Measurements from ENCODE around the gene MYOZ3. TPM values are rescaled to one million over a fixed set of nuclear protein-coding genes. Genes with fewer than 3 reads are reported as not detected.

The MYOZ3 gene
- total and polyA plus RNA-seq, 10 of the 15 experiments (the other 5 are each of a cell fraction or from before 2014, with no cell fraction given): 0.04 to 1.1 (median 0.10) TPM; not detected in 4

- Histone ChIP-seq H3K36me3 (ENCODE audit: control insufficient read depth in 2 of 2, insufficient read depth in 2 of 2, low read length in 1 of 2) (no peaks in the 10 kb centered on the region), H3K4me2 (ENCODE audit: control insufficient read depth, insufficient read depth) (no peak overlapping the region), H3K4me1 (ENCODE audit: control insufficient read depth, insufficient read depth, low read length) (no peaks in the 10 kb centered on the region), H3K27ac (ENCODE audit: control insufficient read depth, insufficient read depth) (no peak overlapping the region), H4K20me1 (ENCODE audit: control insufficient read depth, insufficient read depth) (no peaks in the 10 kb centered on the region), H3K79me2 (ENCODE audit: control insufficient read depth, insufficient read depth, low read length) (no peaks in the 10 kb centered on the region), H3K27me3 (replicated peaks in 1 of 2; ENCODE audit: control insufficient read depth in 2 of 2, insufficient read depth in 2 of 2, low read length in 1 of 2) (no peaks in the 10 kb centered on the region), H2AFZ (ENCODE audit: control insufficient read depth, low read depth, low read length) (no peak overlapping the region), H3K4me3 (no peak overlapping the region), H3K9ac (ENCODE audit: control insufficient read depth, insufficient read depth, low read length) (no peak overlapping the region), H3K9me3 (replicated peaks; ENCODE audit: control insufficient read depth, insufficient read depth, low read length) (no peaks in the 10 kb centered on the region)
- TF ChIP-seq ZNF24 (IDR thresholded peaks at IDR 0.05) (no peak), EGR1 (IDR thresholded peaks at IDR 0.05; ENCODE audit: borderline replicate concordance in 1 of 2, low read depth in 2 of 2, low read length in 2 of 2) (0 out of 3 replicates have a peak, but pooled peaks of 1 of the 2 experiments have one; percentile 5)
- no TSS peak for BruUV-seq (replicated peaks)
- ATAC-seq: no peak
- WGBS (ENCODE audit: insufficient coverage, insufficient replicate concordance, low lambda C conversion rate, missing lambda C conversion rate): 44% methylated on average over 5 of the region's 5 CpGs
- POLR2A ChIA-PET: interaction anchor here (0.7 kb wide), 1 partner anchor 11 kb away, joined by 3 read pairs; no protein-coding TSS in a partner anchor
- SMC1A ChIA-PET (ENCODE audit: uncharacterized antibody, unreplicated experiment): interaction anchor here (1.3 to 2.3 kb wide), 4 partner anchors 10 to 99 kb away, joined by 4 to 7 read pairs (median 5); no protein-coding TSS in a partner anchor
- intact Hi-C loops (cut with micrococcal nuclease; ENCODE audit: unreplicated experiment) (no loop called here), in situ Hi-C loops (cut with MboI) (no loop called here)
- RAD21 ChIA-PET (ENCODE audit: unreplicated experiment): interaction anchor here (0.6 to 1.9 kb wide), 4 partner anchors 18 to 158 kb away, joined by 3 to 9 read pairs (median 4); no protein-coding TSS in a partner anchor
- CTCF ChIA-PET: interaction anchor here (0.9 to 1.6 kb wide), 9 partner anchors 12 to 85 kb away, joined by 3 to 8 read pairs (median 4); partner anchors contain the start of gene MYOZ3
- no peak for FAIRE-seq
- DNase-seq (ENCODE audit: low read depth, low spot score): no peak
Measured at GRCh38 chr5:150644058-150644457, 17.0 kb upstream of the MYOZ3 start.

- ATAC-seq (peak; percentile 29), FAIRE-seq (no peak), DNase-seq (ENCODE audit: low read depth, low spot score) (no peak)
- WGBS (ENCODE audit: insufficient coverage, insufficient replicate concordance, low lambda C conversion rate, missing lambda C conversion rate): 24% methylated on average over 2 of the region's 2 CpGs
- BruUV-seq (replicated peaks): no TSS peak
- Histone ChIP-seq H3K4me1 (ENCODE audit: control insufficient read depth, insufficient read depth, low read length) (no peaks in the 10 kb centered on the region), H3K9me3 (replicated peaks; ENCODE audit: control insufficient read depth, insufficient read depth, low read length) (no peaks in the 10 kb centered on the region), H3K4me2 (ENCODE audit: control insufficient read depth, insufficient read depth) (no peak overlapping the region), H3K27me3 (replicated peaks in 1 of 2; ENCODE audit: control insufficient read depth in 2 of 2, insufficient read depth in 2 of 2, low read length in 1 of 2) (no peaks in the 10 kb centered on the region), H3K4me3 (no peak overlapping the region), H2AFZ (ENCODE audit: control insufficient read depth, low read depth, low read length) (no peak overlapping the region), H4K20me1 (ENCODE audit: control insufficient read depth, insufficient read depth) (no peaks in the 10 kb centered on the region), H3K9ac (ENCODE audit: control insufficient read depth, insufficient read depth, low read length) (no peak overlapping the region), H3K79me2 (ENCODE audit: control insufficient read depth, insufficient read depth, low read length) (no peaks in the 10 kb centered on the region), H3K27ac (ENCODE audit: control insufficient read depth, insufficient read depth) (no peak overlapping the region), H3K36me3 (ENCODE audit: control insufficient read depth in 2 of 2, insufficient read depth in 2 of 2, low read length in 1 of 2) (no peaks in the 10 kb centered on the region)
- CTCF ChIA-PET: interaction anchor here (0.9 to 1.6 kb wide), 9 partner anchors 11 to 85 kb away, joined by 3 to 8 read pairs (median 4); no protein-coding TSS in a partner anchor
- in situ Hi-C loops (cut with MboI) (no loop called here), intact Hi-C loops (cut with micrococcal nuclease; ENCODE audit: unreplicated experiment) (no loop called here)
- POLR2A ChIA-PET: interaction anchor here (0.5 to 0.7 kb wide), 2 partner anchors 11 to 232 kb away, joined by 3 read pairs; partner anchors contain the start of gene CD74
- SMC1A ChIA-PET (ENCODE audit: uncharacterized antibody, unreplicated experiment): interaction anchor here (1.3 to 2.3 kb wide), 4 partner anchors 9 to 100 kb away, joined by 4 to 7 read pairs (median 5); no protein-coding TSS in a partner anchor
- RAD21 ChIA-PET (ENCODE audit: unreplicated experiment): interaction anchor here (0.6 to 1.9 kb wide), 4 partner anchors 18 to 158 kb away, joined by 3 to 9 read pairs (median 4); no protein-coding TSS in a partner anchor
- no peak for TF ChIP-seq POLR2AphosphoS5 (IDR thresholded peaks at IDR 0.05; ENCODE audit: low read length)
- TF ChIP-seq SRF (IDR thresholded peaks at IDR 0.05; ENCODE audit: low read depth in 2 of 2, low read length in 2 of 2): no peak
- TF ChIP-seq PBX3 (IDR thresholded peaks at IDR 0.05; ENCODE audit: insufficient replicate concordance, low read depth, low read length): no peak
- no peak for TF ChIP-seq BHLHE40 (IDR thresholded peaks at IDR 0.05; ENCODE audit: borderline replicate concordance in 1 of 2, low read depth in 2 of 2, low read length in 1 of 2)
- TF ChIP-seq SKIL (IDR thresholded peaks at IDR 0.05; ENCODE audit: low read depth, poor library complexity, severe bottlenecking): no peak
- TF ChIP-seq CREB1 (IDR thresholded peaks at IDR 0.05; ENCODE audit: low read depth): no peak
- no peak for TF ChIP-seq ETV6 (conservative IDR thresholded peaks at IDR 0.05 in 1 of 2, IDR thresholded peaks at IDR 0.05 in 1 of 2; ENCODE audit: borderline replicate concordance in 1 of 2, low read depth in 1 of 2)
- TF ChIP-seq TCF3 (IDR thresholded peaks at IDR 0.05; ENCODE audit: borderline replicate concordance, insufficient read depth, low read depth, low read length): no peak
- TF ChIP-seq SPI1 (IDR thresholded peaks at IDR 0.05; ENCODE audit: borderline replicate concordance, insufficient read depth, low read depth, low read length): no peak
- no peak for TF ChIP-seq BCL11A (IDR thresholded peaks at IDR 0.05; ENCODE audit: low read depth, low read length)
Measured at GRCh38 chr5:150644514-150644913, 16.5 kb upstream of the MYOZ3 start.
